ENCODE data around the gene GSN. TPM values are rescaled to one million over a fixed set of nuclear protein-coding genes. Genes with fewer than 3 reads are reported as not detected.

The GSN gene
- total RNA-seq, 1 donor from 2014 or later = 28.5 TPM

GRCh38 chr9:121373011-121373729 lies 105.2 kb downstream of the GSN start:
- no peak for DNase-seq

- no peak for DNase-seq
Measured at GRCh38 chr9:121376214-121376830, 108.4 kb downstream of the GSN start.

- DNase-seq = no peak
Measured at GRCh38 chr9:121380846-121381245, 112.9 kb downstream of the GSN start.

Other genes with a start within 250 kb of the GSN start
- gene C5, start 217.9 kb upstream of the GSN start, total RNA-seq = 8.0 TPM
- 14.2 TPM for gene CNTRL, start 193.2 kb upstream of the GSN start, total RNA-seq
- gene RAB14, start 66.3 kb upstream of the GSN start, total RNA-seq = 64.3 TPM
- gene STOM, start 102.1 kb downstream of the GSN start, total RNA-seq = 25.1 TPM
- 2.3 TPM for gene GGTA1, start 231.7 kb downstream of the GSN start, total RNA-seq

Measured in occipital lobe (tissue), 2 donors.